Activated CD8-positive, alpha-beta memory T cell treated with anti-CD3 and anti-CD28 coated beads, Interleukin-2, amount 10 ng/mL, durations not matched to agents 7 days and 5 days (primary cell): ENCODE measurements around the gene FAM241B. TPM values are rescaled to one million over a fixed set of nuclear protein-coding genes. Genes with fewer than 3 reads are reported as not detected.
A peak's percentile ranks its signal among the peaks of the same experiment; 100 is the strongest.

Source experiments
- ATAC-seq: fragments of 150-1000 bp; cut with Tn5 transposase; one replicate; pipeline ENCODE4 v1.10.0; 2021; ENCODE audit warnings: moderate library complexity
- CTCF ChIA-PET: fragments of 350-600 bp; sonication (Branson Sonifier 250); formaldehyde crosslinking; loops from one replicate; lab custom pipeline; 2021; ENCODE audit warnings: antibody characterized with exemption; lab: Charles Lee
- DNase-seq: peaks from one replicate; pipeline ENCODE4 v3.0.0-alpha.2; 2020
- H3K27ac Mint-ChIP-seq: one replicate; pipeline ENCODE4 v1.8.0; 2021; ENCODE audit warnings: mild to moderate bottlenecking, mixed read lengths
- H3K27me3 Mint-ChIP-seq: one replicate; pipeline ENCODE4 v1.8.0; 2021; ENCODE audit warnings: mixed read lengths
- H3K36me3 Mint-ChIP-seq: one replicate; pipeline ENCODE4 v1.8.0; 2021; ENCODE audit warnings: mild to moderate bottlenecking, mixed read lengths
- H3K4me1 Mint-ChIP-seq: one replicate; pipeline ENCODE4 v1.8.0; 2021; ENCODE audit warnings: mixed read lengths
- H3K4me3 Mint-ChIP-seq: one replicate; pipeline ENCODE4 v1.8.0; 2021; ENCODE audit warnings: mild to moderate bottlenecking, moderate library complexity, mixed read lengths
- H3K9me3 Mint-ChIP-seq: one replicate; pipeline ENCODE4 v1.8.0; 2022; ENCODE audit warnings: low read depth, mixed read lengths
- total RNA-seq, 2 experiments: library from RNA; stranded (reverse); gene quantifications; one replicate each; pipeline ENCODE4 v1.2.3, GENCODE V29; 2021

FAM241B gene
- total RNA-seq, 2 experiments from 2014 or later: 2.6 to 2.9 TPM

GRCh38 chr10:69646185-69647060 lies 16.4 kb downstream of the FAM241B start:
- DNase-seq (no peak), ATAC-seq (no peak)
- CTCF ChIA-PET: interaction anchor here (0.6 to 6.2 kb wide), 6 partner anchors 10 to 268 kb away, joined by 3 to 55 read pairs (median 6); no protein-coding TSS in a partner anchor
- Mint-ChIP-seq H3K27ac (no peak overlapping the region), H3K27me3 (no peaks in the 10 kb centered on the region), H3K4me1 (peaks cover 13% of the 10 kb centered on the region), H3K9me3 (no peaks in the 10 kb centered on the region), H3K36me3 (no peaks in the 10 kb centered on the region), H3K4me3 (no peak overlapping the region)

GRCh38 chr10:69647126-69647525 lies 17.1 kb downstream of the FAM241B start:
- DNase-seq (no peak), ATAC-seq (no peak)
- no peaks in the 10 kb centered on the region for H3K9me3 Mint-ChIP-seq
- CTCF ChIA-PET: interaction anchor here (0.6 to 6.2 kb wide), 5 partner anchors 11 to 131 kb away, joined by 3 to 55 read pairs (median 9); no protein-coding TSS in a partner anchor
- no peak overlapping the region for H3K27ac Mint-ChIP-seq
- no peak overlapping the region for H3K4me3 Mint-ChIP-seq
- peaks cover 20% of the 10 kb centered on the region for H3K4me1 Mint-ChIP-seq
- no peaks in the 10 kb centered on the region for H3K36me3 Mint-ChIP-seq
- no peaks in the 10 kb centered on the region for H3K27me3 Mint-ChIP-seq

- CTCF ChIA-PET: interaction anchor here (1.3 to 6.2 kb wide), 3 partner anchors 13 to 132 kb away, joined by 3 to 55 read pairs (median 9); no protein-coding TSS in a partner anchor
- H3K4me1 Mint-ChIP-seq: peaks cover 20% of the 10 kb centered on the region
- H3K27me3 Mint-ChIP-seq: no peaks in the 10 kb centered on the region
- H3K4me3 Mint-ChIP-seq: no peak overlapping the region
- no peak for ATAC-seq
- H3K36me3 Mint-ChIP-seq: no peaks in the 10 kb centered on the region
- DNase-seq: no peak
- no peaks in the 10 kb centered on the region for H3K9me3 Mint-ChIP-seq
- no peak overlapping the region for H3K27ac Mint-ChIP-seq
Observed at GRCh38 chr10:69647819-69648218, 17.8 kb downstream of the FAM241B start.

- Mint-ChIP-seq H3K27ac (no peak overlapping the region), H3K4me1 (peaks cover 20% of the 10 kb centered on the region)
- CTCF ChIA-PET: interaction anchor here (2.8 to 6.2 kb wide), 2 partner anchors 69 to 133 kb away, joined by 9 to 55 read pairs; no protein-coding TSS in a partner anchor
Observed at GRCh38 chr10:69648461-69648860, 18.4 kb downstream of the FAM241B start.

GRCh38 chr10:69649786-69650550 lies 19.9 kb downstream of the FAM241B start:
- ATAC-seq (no peak), DNase-seq (no peak)
- peaks cover 8% of the 10 kb centered on the region for H3K27me3 Mint-ChIP-seq
- no peaks in the 10 kb centered on the region for H3K9me3 Mint-ChIP-seq
- H3K4me1 Mint-ChIP-seq: peaks cover 20% of the 10 kb centered on the region
- H3K4me3 Mint-ChIP-seq: no peak overlapping the region
- H3K27ac Mint-ChIP-seq: no peak overlapping the region
- CTCF ChIA-PET: interaction anchor here (0.9 to 1.7 kb wide), 6 partner anchors 10 to 149 kb away, joined by 3 to 6 read pairs (median 4); no protein-coding TSS in a partner anchor
- H3K36me3 Mint-ChIP-seq: no peaks in the 10 kb centered on the region

More at GRCh38 chr10:69648461-69648860, 18.4 kb downstream of the FAM241B start:
- H3K36me3 Mint-ChIP-seq: no peaks in the 10 kb centered on the region
- no peaks in the 10 kb centered on the region for H3K9me3 Mint-ChIP-seq
- H3K4me3 Mint-ChIP-seq: no peak overlapping the region
- ATAC-seq: no peak
- DNase-seq: no peak
- H3K27me3 Mint-ChIP-seq: no peaks in the 10 kb centered on the region

GRCh38 chr10:69650589-69651261 lies 20.7 kb downstream of the FAM241B start:
- CTCF ChIA-PET: interaction anchor here (0.9 to 1.7 kb wide), 7 partner anchors 9 to 149 kb away, joined by 3 to 6 read pairs (median 3); no protein-coding TSS in a partner anchor
- DNase-seq (peak; percentile 65), ATAC-seq (no peak)
- Mint-ChIP-seq H3K36me3 (no peaks in the 10 kb centered on the region), H3K4me1 (peaks cover 20% of the 10 kb centered on the region), H3K27ac (peak overlapping the region; percentile 5), H3K4me3 (no peak overlapping the region), H3K27me3 (peaks cover 8% of the 10 kb centered on the region), H3K9me3 (no peaks in the 10 kb centered on the region)

GRCh38 chr10:69651362-69651761 lies 21.3 kb downstream of the FAM241B start:
- no peak for ATAC-seq
- H3K4me1 Mint-ChIP-seq: peaks cover 20% of the 10 kb centered on the region
- H3K27me3 Mint-ChIP-seq: peaks cover 8% of the 10 kb centered on the region
- H3K36me3 Mint-ChIP-seq: no peaks in the 10 kb centered on the region
- no peak overlapping the region for H3K27ac Mint-ChIP-seq
- H3K9me3 Mint-ChIP-seq: no peaks in the 10 kb centered on the region
- CTCF ChIA-PET: interaction anchor here (1.0 to 1.7 kb wide), 5 partner anchors 9 to 137 kb away, joined by 3 to 6 read pairs (median 4); no protein-coding TSS in a partner anchor
- no peak for DNase-seq
- no peak overlapping the region for H3K4me3 Mint-ChIP-seq

- H3K27ac Mint-ChIP-seq: no peak overlapping the region
- H3K4me1 Mint-ChIP-seq: peaks cover 20% of the 10 kb centered on the region
- DNase-seq: no peak
- H3K36me3 Mint-ChIP-seq: no peaks in the 10 kb centered on the region
- no peak for ATAC-seq
- no peak overlapping the region for H3K4me3 Mint-ChIP-seq
- CTCF ChIA-PET: interaction anchor here (0.5 kb wide), 1 partner anchor 130 kb away, joined by 3 read pairs; no protein-coding TSS in a partner anchor
- no peaks in the 10 kb centered on the region for H3K9me3 Mint-ChIP-seq
- H3K27me3 Mint-ChIP-seq: peaks cover 9% of the 10 kb centered on the region
Observed at GRCh38 chr10:69652111-69652856, 22.2 kb downstream of the FAM241B start.

- DNase-seq (no peak), ATAC-seq (no peak)
- Mint-ChIP-seq H3K27me3 (peaks cover 15% of the 10 kb centered on the region), H3K27ac (no peak overlapping the region), H3K4me1 (peaks cover 20% of the 10 kb centered on the region), H3K4me3 (no peak overlapping the region), H3K36me3 (no peaks in the 10 kb centered on the region), H3K9me3 (no peaks in the 10 kb centered on the region)
- CTCF ChIA-PET: no interaction called here
Observed at GRCh38 chr10:69652857-69653199, 22.8 kb downstream of the FAM241B start.

GRCh38 chr10:69653561-69653960 lies 23.5 kb downstream of the FAM241B start:
- no peak for DNase-seq
- Mint-ChIP-seq H3K4me1 (peaks cover 20% of the 10 kb centered on the region), H3K27ac (no peak overlapping the region), H3K36me3 (no peaks in the 10 kb centered on the region), H3K4me3 (no peak overlapping the region), H3K27me3 (peaks cover 20% of the 10 kb centered on the region), H3K9me3 (no peaks in the 10 kb centered on the region)
- no peak for ATAC-seq
- CTCF ChIA-PET: no interaction called here

- no peaks in the 10 kb centered on the region for H3K9me3 Mint-ChIP-seq
- CTCF ChIA-PET: interaction anchor here (1.8 kb wide), 1 partner anchor 61 kb away, joined by 6 read pairs; no protein-coding TSS in a partner anchor
- no peak overlapping the region for H3K27ac Mint-ChIP-seq
- no peak for ATAC-seq
- peaks cover 25% of the 10 kb centered on the region for H3K27me3 Mint-ChIP-seq
- no peak for DNase-seq
- H3K36me3 Mint-ChIP-seq: no peaks in the 10 kb centered on the region
- peaks cover 18% of the 10 kb centered on the region for H3K4me1 Mint-ChIP-seq
- no peak overlapping the region for H3K4me3 Mint-ChIP-seq
Observed at GRCh38 chr10:69655124-69655867, 25.2 kb downstream of the FAM241B start.
